HK-2 (cell line): Measurements from ENCODE around the gene TMED4.

Experiments used
- DNase-seq: peaks from one replicate; pipeline ENCODE4 v3.0.0-alpha.2; 2018; ENCODE audit not compliant: unreplicated experiment

TMED4 gene

DNA sequence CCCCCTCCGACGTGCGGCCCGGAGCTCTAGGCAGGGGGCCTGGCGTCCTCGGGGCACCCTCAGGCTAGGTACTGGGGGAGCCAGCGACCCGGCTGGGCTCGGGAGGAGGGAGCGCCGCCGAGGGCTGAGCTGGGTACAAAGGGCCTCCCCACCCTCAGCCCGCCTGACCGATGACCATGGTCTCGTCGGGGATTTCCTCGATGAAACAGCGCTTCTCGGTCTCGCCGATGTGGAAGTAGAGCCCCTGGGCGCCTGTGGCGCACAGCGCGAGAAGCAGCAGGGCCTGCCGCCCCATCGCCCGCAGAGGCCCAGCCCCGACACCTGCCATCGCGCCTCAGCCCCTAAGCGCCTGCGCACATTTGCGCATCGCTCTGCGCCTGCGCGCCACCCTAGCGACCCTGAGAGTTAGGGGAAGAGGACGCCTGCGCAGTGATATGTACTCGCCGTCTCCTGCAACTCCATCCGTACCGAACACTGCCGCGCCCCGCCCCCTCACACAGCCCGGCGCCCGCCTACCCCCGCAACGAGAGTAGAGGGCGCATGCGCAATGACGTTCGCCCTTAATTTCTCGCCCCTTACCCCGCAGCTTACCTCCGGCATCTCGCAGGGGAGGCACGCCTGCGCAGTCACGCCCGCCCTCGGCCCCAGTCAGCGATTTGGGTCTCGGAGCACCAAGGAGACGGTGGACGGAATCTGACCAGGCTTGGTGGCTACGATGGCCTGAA is at the start of gene TMED4:
Gene TMED4, minus strand, starts transcription at position 353 of the 725 bp plus-strand sequence. Its CDS starts 25 bp downstream, at position 328.
- peak; percentile 100 for DNase-seq

DNA sequence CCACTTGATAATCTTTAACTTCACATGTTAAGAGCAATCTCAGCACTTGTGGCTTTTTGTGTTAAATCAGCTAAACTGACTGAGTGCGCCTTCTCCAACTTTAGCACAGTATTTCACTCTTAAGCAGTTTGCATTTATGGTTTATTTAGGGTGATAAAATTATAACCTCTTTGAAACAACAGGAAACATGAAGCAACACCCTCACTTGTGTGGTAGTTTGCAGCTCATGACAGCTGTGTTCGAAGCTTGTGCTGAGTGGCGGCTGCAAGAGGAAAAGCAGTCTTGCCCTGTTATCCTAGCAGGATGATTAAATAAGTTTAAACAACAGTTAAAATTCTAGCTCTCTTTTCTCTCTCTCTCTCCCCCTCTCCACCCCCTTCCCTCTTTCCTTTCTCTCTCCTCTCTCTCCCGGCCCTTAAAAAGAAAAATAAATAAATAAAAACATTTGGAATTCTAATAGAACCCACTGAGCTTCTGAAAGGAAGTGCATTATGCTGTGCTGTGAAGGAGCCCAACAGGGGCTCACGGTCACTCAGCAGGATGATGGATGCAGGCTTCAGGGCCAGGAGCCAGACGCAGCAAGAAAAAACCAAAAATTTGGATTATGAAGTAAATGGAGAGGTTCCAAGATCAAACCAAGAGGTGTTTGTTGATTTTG is 49.6 kb upstream of the TMED4 start:
- DNase-seq, result no peak

DNA sequence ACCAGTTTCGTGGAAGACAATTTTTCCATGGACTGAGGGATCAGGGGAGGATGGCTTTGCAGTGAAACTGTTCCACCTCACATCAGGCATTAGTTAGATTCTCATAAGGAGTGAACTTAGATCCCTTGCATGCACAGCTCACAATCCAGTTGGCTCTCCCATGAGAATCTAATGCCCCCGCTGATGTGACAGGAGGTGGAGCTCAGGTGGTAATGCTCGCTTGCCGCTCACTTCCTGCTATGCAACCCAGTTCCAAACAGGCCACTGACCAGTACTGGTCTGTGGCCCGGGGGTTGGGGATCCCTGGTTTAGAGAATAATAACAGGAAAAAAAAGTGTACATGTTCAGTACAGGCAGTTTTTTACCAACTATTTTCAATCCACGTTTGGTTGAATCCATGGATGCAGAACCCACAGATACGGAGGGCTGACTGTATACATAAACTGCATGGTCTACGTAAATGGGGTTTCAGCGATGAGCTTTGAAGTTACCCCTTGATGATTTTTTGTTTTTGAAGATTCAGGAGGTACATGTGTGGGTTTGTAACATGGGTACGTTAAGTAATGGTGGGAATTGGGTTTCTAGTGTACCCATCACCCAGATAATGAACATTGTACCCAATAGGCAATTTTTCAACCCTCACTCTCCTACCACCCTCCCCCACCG is 48.9 kb upstream of the TMED4 start:
- DNase-seq, result no peak

DNA sequence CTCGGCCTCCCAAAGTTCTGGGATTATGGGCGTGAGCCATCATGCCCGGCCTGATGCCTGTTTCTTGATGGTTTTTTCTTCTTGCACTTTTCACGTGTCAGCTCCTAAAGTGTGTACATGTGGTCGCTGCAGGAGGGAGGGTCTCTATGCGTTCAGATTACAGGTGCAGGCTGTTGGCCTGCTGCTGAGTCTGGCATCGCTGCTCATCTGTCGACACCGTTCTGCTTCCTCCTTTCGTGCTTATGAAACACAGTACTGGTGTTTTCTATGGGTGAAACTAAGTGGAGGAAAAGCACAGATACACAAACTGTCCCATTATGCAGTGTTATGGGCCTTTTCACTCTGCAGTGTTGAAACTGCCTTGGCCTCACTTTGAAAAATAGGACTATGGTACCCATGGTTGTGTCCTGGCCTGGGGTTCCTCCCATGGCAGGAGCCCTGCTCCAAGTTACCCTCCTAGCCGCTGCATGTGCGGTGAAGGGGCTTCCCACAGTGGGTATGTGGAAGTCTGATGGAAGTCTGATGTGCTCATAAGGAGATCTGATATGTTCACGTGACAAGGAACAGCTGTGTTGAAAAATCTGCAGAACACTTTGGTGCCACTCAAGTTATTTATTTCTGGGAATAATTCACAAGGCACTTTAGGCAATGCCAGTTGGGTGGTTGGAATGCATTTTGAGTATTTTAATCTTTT is 47.9 kb upstream of the TMED4 start:
- DNase-seq, result no peak

DNA sequence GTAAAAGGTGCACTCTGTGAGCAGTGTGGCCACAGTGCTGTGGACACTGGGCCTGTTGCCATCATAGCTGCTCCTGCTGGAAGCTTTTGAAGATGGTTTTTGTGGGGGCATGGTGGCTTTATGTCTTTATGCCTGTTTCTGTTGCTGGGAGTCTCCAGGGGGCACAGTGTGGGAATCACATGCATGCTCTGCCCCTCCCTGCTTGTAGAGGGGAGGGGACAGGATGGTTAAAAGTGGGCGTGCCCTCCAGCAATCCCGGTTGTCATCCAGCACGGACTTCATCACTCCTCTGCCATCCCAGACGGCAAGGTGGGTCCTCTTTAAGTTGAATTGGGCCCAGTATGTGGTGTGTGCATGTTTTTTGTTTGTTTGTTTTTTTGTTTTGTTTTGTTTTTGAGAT is 44.6 kb upstream of the TMED4 start:
- no peak for DNase-seq

DNA sequence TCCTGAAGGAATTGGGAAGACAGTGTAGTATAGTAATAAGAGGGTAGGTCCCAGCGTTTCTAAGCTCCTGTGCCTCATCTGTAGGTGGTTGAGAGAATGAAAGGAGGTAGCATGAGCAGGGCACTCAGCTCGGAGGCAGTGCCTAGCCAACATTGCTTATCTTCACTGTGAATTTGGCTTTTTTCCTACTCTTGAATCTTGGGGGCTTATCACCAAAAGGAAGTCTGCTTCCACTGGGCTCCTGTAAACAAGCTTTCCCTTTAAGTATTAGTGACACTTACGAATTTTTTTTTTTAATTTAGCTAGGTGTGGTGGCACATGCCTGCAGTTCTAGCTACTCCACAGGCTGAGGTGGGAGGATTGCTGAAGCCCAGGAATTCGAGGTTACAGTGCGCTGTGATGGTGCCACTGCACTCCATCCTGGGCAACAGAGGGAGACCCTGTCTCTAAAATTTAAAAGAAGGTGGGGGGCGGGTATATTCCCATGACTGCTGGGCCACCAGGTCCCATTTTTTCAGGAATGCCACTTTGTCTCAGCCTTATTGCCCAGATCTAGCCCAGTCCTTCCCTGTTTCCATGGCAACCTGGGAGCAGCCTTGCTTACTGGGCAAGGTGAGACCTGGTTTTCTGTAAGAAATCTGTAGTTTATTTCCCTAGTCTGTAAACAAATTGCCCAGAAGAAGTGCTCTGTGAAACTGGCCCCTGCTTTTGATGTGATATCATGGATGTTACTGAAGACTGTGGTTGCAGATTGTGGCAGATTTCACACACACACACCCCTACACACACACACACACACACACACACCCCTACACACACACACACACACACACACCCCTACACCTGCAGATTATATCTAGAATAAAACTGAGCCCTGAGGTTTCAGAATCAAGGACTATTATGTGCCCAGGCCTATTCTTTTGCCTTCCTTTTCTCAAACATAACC is 43.8 kb upstream of the TMED4 start:
- DNase-seq, result no peak

DNA sequence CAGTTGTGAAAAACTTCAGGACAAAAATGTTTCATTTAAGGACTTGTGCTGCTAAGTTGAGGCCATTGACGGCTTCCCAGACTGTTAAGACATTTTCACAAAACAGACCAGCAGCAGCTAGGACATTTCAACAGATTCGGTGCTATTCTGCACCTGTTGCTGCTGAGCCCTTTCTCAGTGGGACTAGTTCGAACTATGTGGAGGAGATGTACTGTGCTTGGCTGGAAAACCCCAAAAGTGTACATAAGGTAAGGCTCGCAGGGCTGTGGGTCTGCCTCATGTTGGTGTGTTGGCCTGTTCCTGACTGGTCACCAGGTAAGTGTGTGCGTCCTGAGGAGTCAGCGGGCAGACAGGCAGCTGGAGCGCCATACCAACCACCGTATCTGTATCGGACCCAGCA is 42.3 kb upstream of the TMED4 start:
- DNase-seq, result no peak

DNA sequence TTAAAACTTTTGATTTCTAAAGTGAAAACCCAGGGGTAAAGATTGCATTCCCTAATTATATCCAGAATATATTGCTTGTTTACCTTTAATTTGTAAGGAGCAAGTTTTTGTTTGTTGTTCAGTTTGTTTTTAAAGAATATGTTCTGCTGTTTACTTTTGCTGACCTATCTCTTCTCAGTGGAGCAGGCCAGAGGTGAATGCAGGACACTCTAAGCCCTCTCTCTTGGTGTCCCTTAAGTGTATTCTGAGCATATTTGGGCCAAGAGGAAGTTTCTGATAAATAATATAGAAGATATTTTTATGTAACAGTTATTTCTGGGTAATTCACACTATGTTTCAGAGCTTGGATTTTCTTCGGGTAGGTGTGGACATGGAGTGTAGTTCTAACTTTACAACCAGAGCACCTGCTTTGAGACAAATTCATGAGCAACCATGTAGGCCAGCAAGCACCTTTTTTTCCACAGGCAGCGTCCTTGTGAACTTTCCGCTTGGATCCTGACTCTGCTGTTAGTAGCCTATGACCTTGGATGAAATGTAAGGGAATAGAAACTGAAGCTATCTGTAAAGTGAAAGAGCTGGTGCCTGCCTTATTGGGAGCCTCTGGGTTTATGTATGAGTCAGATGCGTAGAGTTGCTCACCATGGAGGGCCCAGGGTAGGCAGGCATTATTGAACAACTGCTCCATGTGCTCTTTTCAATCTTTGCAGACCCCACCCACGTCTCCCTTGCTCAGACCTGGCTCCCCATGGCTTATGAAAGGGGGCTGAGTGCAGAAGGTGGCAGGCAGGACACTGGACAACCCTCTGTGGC is 40.5 kb upstream of the TMED4 start:
- no peak for DNase-seq

DNA sequence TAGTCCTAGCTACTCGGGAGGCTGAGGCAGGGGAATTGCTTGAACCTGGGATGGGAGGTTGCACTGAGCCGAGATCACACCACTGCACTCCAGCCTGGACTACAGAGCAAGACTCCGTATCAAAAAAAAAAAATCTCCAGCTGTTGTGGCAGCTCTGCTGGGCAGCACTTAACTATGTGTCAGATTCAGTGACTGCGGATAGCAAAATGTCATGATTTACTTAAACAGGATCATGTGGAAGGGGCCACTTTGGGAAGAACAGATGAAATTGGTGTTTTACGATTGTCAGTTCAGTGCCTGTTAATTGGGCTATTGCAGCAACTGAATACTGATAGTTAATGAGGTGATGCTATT is 39.7 kb upstream of the TMED4 start:
- DNase-seq, result no peak

DNA sequence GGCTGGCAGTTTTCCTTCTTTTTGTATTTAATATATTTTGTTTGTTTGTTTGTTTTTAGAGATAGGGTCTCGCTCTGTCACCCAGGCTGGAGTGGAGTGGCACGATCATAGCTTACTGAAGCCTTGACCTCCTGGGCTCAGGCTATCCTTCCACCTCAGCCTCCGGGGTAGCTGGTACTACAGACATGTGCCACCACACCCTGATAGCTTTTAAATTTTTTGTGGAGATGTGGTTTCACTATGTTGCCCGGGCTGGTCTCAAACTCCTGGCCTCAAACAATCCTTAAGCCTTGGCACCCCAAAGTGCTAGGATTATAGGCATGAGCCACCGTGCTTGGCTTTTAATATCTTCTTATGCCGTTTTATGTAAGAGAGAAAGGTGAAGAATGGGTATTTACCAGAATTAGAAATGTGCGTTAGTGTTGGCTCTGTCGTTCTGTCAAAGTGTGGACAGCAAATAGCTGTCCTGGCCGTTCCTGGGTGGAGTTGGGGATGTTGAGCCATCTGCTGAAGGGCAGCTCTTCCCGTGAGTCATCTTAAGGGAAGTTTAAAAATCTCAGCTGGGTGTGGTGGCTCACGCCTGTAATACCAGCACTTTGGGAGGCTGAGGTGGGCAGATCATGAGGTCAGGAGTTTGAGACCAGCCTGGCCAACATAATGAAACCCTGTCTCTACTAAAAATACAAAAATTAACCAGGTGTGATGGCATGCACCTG is 39.2 kb upstream of the TMED4 start:
- no peak for DNase-seq

DNA sequence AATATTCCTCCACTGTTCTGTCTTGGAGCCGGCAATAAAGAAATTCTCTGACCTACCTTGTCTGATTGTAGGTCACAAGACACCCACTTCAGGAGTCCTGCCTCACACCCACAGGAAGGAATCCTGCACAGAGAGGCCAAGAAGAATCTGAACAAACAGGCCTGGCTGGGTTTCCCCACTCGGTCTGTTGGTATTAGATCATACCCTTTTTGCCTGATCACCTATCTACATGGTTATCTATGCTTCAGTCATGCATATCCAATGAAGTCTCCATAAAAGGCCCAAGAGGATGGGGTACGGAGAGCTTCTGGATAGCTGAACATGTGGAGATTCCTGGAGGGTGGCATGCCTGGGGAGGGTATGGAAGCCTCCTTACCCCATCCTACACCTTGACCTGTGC is 36.7 kb upstream of the TMED4 start:
- DNase-seq, result peak; percentile 55

DNA sequence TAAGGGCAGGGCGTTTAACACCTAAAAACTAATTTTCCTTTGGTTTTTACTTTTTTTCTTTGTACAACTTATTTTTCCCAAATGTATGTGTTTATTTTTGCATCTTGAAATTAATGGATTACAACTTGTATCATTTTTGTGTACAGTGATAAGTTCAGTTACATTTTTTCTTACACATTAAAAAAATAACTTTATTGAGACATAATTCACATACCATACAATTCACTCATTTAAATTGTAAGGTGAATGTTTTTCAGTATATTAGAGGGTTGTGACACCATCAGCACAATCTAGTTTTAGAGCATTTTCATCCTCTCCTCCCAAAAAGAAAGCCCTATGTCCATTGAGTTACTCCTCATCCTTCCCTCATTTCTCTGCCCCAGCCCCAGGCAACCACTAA is 36.0 kb upstream of the TMED4 start:
- no peak for DNase-seq

DNA sequence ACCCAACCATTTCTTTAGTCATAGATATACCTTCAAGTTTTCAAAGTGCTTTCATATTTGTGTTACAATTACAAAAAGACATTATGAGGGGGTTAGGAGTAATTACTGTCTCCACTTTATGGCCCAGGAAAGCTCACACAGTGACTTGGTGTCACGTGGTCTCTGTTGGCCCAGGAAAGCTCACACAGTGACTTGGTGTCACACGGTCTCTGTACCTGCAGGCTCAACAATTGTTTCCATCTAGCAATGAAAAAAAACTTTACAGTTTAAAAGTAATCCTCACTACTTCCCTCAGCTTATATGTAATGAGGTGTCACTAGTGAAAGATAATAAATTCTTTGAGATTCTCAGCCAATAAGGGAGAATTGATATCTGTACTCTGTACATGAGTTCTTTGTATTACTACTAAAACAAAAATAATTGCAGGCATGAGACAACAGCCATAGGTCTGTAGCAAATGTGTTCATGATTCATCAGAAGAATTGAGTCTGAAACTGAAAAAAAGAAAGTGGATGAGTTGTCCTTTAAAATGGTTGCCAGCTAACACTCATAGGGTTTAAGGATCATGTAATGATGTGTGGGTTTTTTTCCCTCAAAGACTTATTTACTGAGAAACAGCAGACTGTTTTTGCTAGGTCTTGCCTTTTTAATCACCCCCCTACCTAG is 35.3 kb upstream of the TMED4 start:
- DNase-seq, result no peak

DNA sequence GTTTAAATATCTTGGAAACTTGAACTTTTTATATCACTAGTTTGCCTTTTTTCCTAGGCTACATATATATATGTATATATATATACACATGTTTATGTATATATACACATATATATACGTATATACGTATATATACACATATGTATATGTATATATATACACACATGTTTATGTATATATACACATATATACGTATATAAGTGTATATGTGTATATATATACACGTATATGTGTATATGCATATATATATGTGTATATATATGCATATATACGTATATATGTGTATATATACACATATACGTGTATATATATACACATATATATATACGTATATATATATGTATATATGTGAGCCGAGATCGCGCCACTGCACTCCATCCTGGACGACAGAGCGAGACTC is 34.5 kb upstream of the TMED4 start:
- no peak for DNase-seq

DNA sequence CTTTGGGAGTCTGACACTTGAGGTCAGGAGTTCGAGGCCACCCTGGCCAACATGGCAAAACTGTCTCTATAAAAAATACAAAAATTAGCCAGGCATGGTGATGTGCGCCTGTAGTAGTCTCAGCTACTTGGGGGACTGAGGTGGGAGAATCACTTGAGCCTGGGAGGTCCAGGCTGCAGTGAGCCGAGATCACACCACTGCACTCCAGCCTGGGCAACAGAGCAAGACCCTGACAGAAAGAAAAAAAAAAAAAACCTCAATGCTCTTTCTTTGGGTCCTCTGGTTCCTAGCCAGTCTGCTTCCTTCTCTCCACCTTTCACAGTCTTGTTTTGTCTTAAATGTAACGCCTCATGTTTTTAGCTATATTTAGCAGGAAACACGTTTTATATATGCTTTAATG is 33.8 kb upstream of the TMED4 start:
- DNase-seq, result no peak

DNA sequence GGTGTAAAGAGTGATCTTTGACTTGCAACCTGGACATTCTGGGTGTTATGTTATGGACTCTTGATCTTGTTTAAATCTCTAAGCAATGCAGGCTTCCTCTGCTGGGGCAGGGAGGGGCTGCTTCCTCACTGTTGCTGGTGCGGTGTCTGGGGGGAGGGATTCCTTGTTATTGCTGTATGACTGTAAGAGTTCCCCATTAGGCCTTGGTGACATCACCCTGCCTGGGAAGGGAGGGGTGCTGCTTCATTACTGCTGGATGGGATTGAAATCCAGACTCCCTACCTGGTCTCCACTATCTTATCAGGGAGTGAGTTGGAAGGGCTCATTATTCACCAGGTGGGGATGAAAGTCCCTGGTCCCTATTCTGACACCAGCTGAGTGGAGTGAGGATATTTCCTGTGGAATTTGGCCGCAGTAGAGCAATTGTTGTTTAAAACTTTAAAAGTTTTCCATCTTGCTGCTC is 33.1 kb upstream of the TMED4 start:
- DNase-seq, result no peak

DNA sequence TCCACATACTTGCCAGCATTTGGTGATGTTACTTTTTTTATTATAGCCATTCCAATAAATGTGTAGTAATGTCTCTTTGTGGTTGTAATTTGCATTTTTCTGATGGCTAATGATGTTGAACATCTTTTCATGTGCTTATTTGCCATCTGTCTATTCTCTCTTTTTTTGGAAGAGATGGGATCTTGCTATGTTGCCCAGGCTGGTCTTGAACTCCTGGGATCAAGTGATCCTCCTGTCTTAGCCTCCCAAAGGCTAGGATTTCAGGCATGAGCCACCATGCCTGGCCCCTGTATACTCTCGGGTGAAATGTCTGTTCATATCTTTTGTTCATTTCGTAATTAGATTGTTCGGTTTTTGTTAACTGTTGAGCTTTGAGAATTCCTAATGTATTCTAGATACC is 27.8 kb upstream of the TMED4 start:
- no peak for DNase-seq

DNA sequence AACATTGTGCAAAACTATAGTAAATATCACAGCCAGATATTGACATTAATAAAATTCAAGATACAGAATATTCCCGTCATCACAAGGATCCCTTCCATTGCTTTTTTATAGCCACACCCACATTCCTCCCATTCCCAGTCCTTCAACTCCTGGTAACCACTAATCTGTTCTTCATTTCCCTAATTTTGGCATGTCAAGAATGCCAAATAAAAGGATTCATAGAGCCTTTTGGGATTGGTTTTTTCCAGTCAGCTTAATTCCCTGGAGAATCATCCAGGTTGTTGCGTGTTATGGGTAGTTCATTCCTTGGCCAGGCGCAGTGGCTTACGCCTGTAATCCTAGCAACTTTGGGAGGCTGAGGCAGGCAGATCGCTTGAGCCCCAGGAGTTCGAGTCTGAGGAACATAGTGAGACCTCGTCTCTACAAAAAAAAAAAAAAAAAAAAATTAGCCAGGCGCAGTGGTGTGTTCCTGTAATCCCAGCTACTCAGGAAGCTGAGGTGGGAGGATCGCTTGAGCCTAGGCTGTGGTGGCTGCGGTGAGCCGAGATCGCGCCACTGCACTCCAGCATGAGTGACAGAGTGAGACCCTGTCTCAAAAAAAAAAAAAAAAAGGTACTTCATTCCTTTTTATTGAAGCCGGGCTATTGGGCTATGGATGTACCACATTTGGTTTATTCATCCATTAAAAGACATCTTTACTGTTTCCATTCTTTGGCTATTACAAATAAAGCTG is 27.1 kb upstream of the TMED4 start:
- DNase-seq, result no peak
